SK-N-SH (cell line): ENCODE data around the gene KCNJ9. TPM values are rescaled to one million over a fixed set of nuclear protein-coding genes. Genes with fewer than 3 reads are reported as not detected.

Experiments
- CTCF ChIA-PET: fragments of 300-600, 350-600 bp; formaldehyde crosslinking; extraction: SDS; loops from one replicate; lab custom pipeline; 2021; lab: Yijun Ruan, JAX
- POLR2A ChIA-PET: fragments of 350-600 bp; sonication (Branson Sonifier 250); formaldehyde crosslinking; extraction: SDS; loops from one replicate; lab custom pipeline; 2020; ENCODE audit warnings: antibody characterized with exemption, inconsistent platforms; lab: Yijun Ruan, JAX
- DNase-seq: peaks from one replicate; pipeline ENCODE4 v3.0.0; 2012
- H2AFZ ChIP-seq: fragments of 200-600 bp; sonication (generic); 2 replicates; pipeline ENCODE4 v1.8.1; 2016; ENCODE audit warnings: antibody characterized with exemption, mild to moderate bottlenecking, low read depth
- H3F3A ChIP-seq: fragments of 200-600 bp; sonication (generic); replicated peaks from 2 replicates; pipeline ENCODE3; 2016; ENCODE audit warnings: antibody characterized with exemption, mild to moderate bottlenecking; ENCODE audit not compliant: insufficient read depth
- H3K27ac ChIP-seq, 2 experiments: fragments of 200-500 bp in 1 of 2; fragments of 200-600 bp in 1 of 2; sonication (Bioruptor generic) in 1 of 2; sonication (generic), shearing (Covaris generic) in 1 of 2; 2 replicates each; pipeline versions ENCODE4 v1.5.1 to v1.6.1; 2014 to 2016; ENCODE audit warnings: low read depth in 2 of 2, inconsistent platforms in 1 of 2, low read length in 1 of 2, mild to moderate bottlenecking in 1 of 2, mixed read lengths in 1 of 2
- H3K27me3 ChIP-seq: fragments of 200-600 bp; sonication (generic), shearing (Covaris generic); 2 replicates; pipeline ENCODE4 v1.6.1; 2016; ENCODE audit warnings: mixed run types; ENCODE audit not compliant: insufficient read depth
- H3K36me3 ChIP-seq, 2 experiments: fragments of 200-500 bp in 1 of 2; fragments of 200-600 bp in 1 of 2; sonication (Bioruptor generic) in 1 of 2; sonication (generic) in 1 of 2; replicated peaks in 1 of 2; 2 replicates each; pipeline versions ENCODE3 to v1.5.1; 2014 to 2016; ENCODE audit warnings: low read length in 1 of 2, mild to moderate bottlenecking in 1 of 2; ENCODE audit not compliant: insufficient read depth in 2 of 2, control insufficient read depth in 1 of 2
- H3K4me1 ChIP-seq, 2 experiments: fragments of 200-500 bp in 1 of 2; fragments of 200-600 bp in 1 of 2; sonication (Bioruptor generic) in 1 of 2; sonication (generic), shearing (Covaris generic) in 1 of 2; 2 replicates each; pipeline versions ENCODE4 v1.5.1 to v1.6.1; 2014 to 2016; ENCODE audit warnings: low read depth in 1 of 2, low read length in 1 of 2, mixed run types in 1 of 2; ENCODE audit not compliant: insufficient read depth in 2 of 2, control insufficient read depth in 1 of 2
- H3K4me2 ChIP-seq: fragments of 200-600 bp; sonication (generic), shearing (Covaris generic); 2 replicates; pipeline ENCODE4 v1.6.1; 2017; ENCODE audit warnings: mixed run types
- H3K4me3 ChIP-seq, 2 experiments: fragments of 200-500 bp in 1 of 2; fragments of 200-600 bp in 1 of 2; sonication (Bioruptor generic) in 1 of 2; sonication (generic), shearing (Covaris generic) in 1 of 2; 2 replicates each; pipeline versions ENCODE4 v1.5.1 to v1.8.1; 2014 to 2016; ENCODE audit warnings: low read depth in 2 of 2, inconsistent platforms in 1 of 2, low read length in 1 of 2, mild to moderate bottlenecking in 1 of 2, mixed read lengths in 1 of 2, moderate library complexity in 1 of 2
- H3K79me2 ChIP-seq: fragments of 200-600 bp; sonication (generic); 2 replicates; pipeline ENCODE4 v1.8.1; 2017; ENCODE audit warnings: mild to moderate bottlenecking; ENCODE audit not compliant: insufficient read depth
- H3K9ac ChIP-seq: fragments of 200-600 bp; sonication (generic); 2 replicates; pipeline ENCODE4 v1.6.1; 2017; ENCODE audit warnings: mixed run types
- H3K9me2 ChIP-seq: fragments of 200-600 bp; sonication (generic); 2 replicates; pipeline ENCODE4 v1.6.1; 2017; ENCODE audit warnings: mixed run types
- H3K9me3 ChIP-seq: fragments of 200-600 bp; sonication (generic); 2 replicates; pipeline ENCODE4 v1.6.1; 2017; ENCODE audit warnings: mixed run types, mild to moderate bottlenecking, moderate library complexity
- H4K20me1 ChIP-seq: fragments of 200-600 bp; sonication (generic); 2 replicates; pipeline ENCODE4 v1.6.1; 2017; ENCODE audit warnings: mild to moderate bottlenecking, mixed run types; ENCODE audit not compliant: insufficient read depth
- CHD2 ChIP-seq: fragments of 150-350 bp; IDR thresholded peaks from 2 replicates; pipeline ENCODE4 v1.6.1; 2018; ENCODE audit warnings: low read length; ENCODE audit not compliant: partially characterized antibody
- EZH2phosphoT487 ChIP-seq: fragments of 200-600 bp; sonication (generic); IDR thresholded peaks from 2 replicates; pipeline ENCODE4 v1.6.1; 2017; ENCODE audit warnings: low read depth, mixed run types, mild to moderate bottlenecking, antibody characterized with exemption, moderate library complexity, borderline replicate concordance
- FOSL2 ChIP-seq: IDR thresholded peaks from 2 replicates; pipeline ENCODE4 v1.4.0; 2012; ENCODE audit warnings: low read depth, mild to moderate bottlenecking, moderate library complexity, borderline replicate concordance
- FOXJ3 ChIP-seq: sonication (generic); formaldehyde crosslinking; IDR thresholded peaks from 2 replicates; pipeline ENCODE4 v1.5.1; 2020; ENCODE audit warnings: mild to moderate bottlenecking, missing genetic modification reagents
- GABPA ChIP-seq: IDR thresholded peaks from 2 replicates; pipeline ENCODE4 v1.4.0; 2012; ENCODE audit warnings: low read depth, mild to moderate bottlenecking
- JUND ChIP-seq: IDR thresholded peaks from 2 replicates; pipeline ENCODE4 v1.4.0; 2012
- POLR2AphosphoS5 ChIP-seq: IDR thresholded peaks from 2 replicates; pipeline ENCODE4 v1.6.1; 2012; ENCODE audit warnings: low read depth, low read length
- RFX5 ChIP-seq: IDR thresholded peaks from 2 replicates; pipeline ENCODE4 v1.6.1; 2012; ENCODE audit warnings: mild to moderate bottlenecking, improper control_type of control experiment, low read length
- YY1 ChIP-seq: IDR thresholded peaks from 2 replicates; pipeline ENCODE4 v1.4.0; 2012; ENCODE audit warnings: low read depth, mild to moderate bottlenecking
- WGBS: methylation state at CpG from one replicate; pipeline ENCODE4 v1.1.6; 2017; ENCODE audit warnings: low lambda C conversion rate; 5-methylcytosine and 5-hydroxymethylcytosine counted together
- polyA plus RNA-seq, 3 experiments: library from polyadenylated mRNA; depleted of rRNA; stranded (reverse); fragments of >200 nt; gene quantifications; 2 replicates each; pipeline ENCODE4 v1.2.3, GENCODE V29; 2012
- TF ChIP-seq, protein P1 (sequence below): IDR thresholded peaks from 2 replicates; pipeline ENCODE4 v1.4.0; 2012; ENCODE audit warnings: low read depth, borderline replicate concordance
- TF ChIP-seq, protein P2 (sequence below): fragments of 200-600 bp; sonication (generic); IDR thresholded peaks from 2 replicates; pipeline ENCODE4 v1.6.1; 2017; ENCODE audit warnings: antibody characterized with exemption, mild to moderate bottlenecking, moderate library complexity
- TF ChIP-seq, protein P3 (sequence below): IDR thresholded peaks from 2 replicates; pipeline ENCODE4 v1.4.0; 2012; ENCODE audit warnings: low read depth
- TF ChIP-seq, protein P4 (sequence below): fragments of 150-350 bp; IDR thresholded peaks from 2 replicates; pipeline ENCODE4 v1.6.1; 2016; ENCODE audit warnings: mild to moderate bottlenecking, low read depth, low read length
- TF ChIP-seq, protein P5 (sequence below): fragments of 150-350 bp; IDR thresholded peaks from 2 replicates; pipeline ENCODE4 v1.6.1; 2017; ENCODE audit warnings: antibody characterized with exemption, low read length, low read depth, borderline replicate concordance
- TF ChIP-seq, protein P6 (sequence below): IDR thresholded peaks from 2 replicates; pipeline ENCODE4; 2012
- TF ChIP-seq, protein P7 (sequence below): IDR thresholded peaks from 2 replicates; pipeline ENCODE4 v1.4.0; 2012; ENCODE audit warnings: low read depth, borderline replicate concordance

Gene KCNJ9
- polyA plus RNA-seq, 1 of the 3 experiments (the other 2 are of a cell fraction): 0.02 TPM

DNA sequence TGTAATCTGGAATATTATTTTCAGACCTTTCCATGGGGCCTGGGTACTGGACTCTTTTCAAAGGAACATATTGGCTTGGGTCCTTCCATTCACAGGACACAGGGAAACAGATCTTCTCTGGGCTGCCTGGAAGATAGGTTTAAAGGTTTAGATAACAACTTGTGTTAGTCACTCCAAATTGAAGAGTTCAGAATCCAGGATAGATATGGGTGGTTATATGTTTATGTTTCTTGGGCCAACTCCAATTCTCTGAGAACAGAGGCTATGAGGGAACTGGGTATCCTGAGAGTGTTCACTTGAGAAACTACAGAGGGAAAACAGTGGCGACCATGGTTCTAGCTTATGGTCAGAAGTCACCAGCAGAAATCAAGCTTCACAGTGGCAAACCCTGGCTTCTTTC is 40.9 kb upstream of the KCNJ9 start:
- ChIA-PET CTCF (interaction anchor here (1.0 to 5.5 kb wide), 3 partner anchors 35 to 45 kb away, joined by 4 to 22 read pairs (median 5); no protein-coding TSS in a partner anchor), POLR2A (no interaction called here)
- Histone ChIP-seq H3K4me2 (no peak overlapping the region), H3K4me3 (no peak overlapping the region), H4K20me1 (no peaks in the 10 kb centered on the region), H3K9me2 (no peaks in the 10 kb centered on the region), H3K4me1 (no peaks in the 10 kb centered on the region), H3K27ac (no peak overlapping the region), H2AFZ (no peak overlapping the region), H3K79me2 (no peaks in the 10 kb centered on the region), H3F3A (no peaks in the 10 kb centered on the region), H3K36me3 (no peaks in the 10 kb centered on the region), H3K27me3 (peaks cover 13% of the 10 kb centered on the region; the same call in 1 of the 2 replicates), H3K9me3 (no peaks in the 10 kb centered on the region), H3K9ac (no peak overlapping the region)
- TF ChIP-seq EZH2phosphoT487 (no peak), FOSL2 (no peak), YY1 (no peak), CHD2 (no peak), GABPA (no peak), JUND (no peak), RFX5 (no peak)
- TF ChIP-seq, protein P1, sequence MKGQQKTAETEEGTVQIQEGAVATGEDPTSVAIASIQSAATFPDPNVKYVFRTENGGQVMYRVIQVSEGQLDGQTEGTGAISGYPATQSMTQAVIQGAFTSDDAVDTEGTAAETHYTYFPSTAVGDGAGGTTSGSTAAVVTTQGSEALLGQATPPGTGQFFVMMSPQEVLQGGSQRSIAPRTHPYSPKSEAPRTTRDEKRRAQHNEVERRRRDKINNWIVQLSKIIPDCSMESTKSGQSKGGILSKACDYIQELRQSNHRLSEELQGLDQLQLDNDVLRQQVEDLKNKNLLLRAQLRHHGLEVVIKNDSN: no peak
- 100% methylated on average over 1 of the region's 1 CpG for WGBS
- no peak for DNase-seq

DNA sequence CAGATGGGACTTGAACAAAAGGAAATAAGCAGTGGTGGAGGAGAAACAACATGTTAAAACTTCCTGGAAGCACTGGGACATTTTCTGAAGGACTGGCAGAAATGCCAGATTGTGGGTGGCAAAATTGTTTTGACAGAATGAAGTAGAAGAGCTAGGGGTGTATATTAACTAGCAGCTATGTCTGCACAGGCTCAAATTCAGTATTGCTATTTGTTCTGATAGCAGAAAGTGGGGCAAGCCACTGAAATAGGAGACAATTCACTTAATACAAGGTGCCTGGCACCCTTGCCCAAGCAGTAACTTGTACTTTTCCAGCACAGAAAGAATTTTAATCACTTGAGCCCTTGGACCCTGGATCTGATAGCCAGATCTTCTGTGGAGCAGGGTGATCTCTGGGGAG is 37.8 kb upstream of the KCNJ9 start:
- Histone ChIP-seq H2AFZ (no peak overlapping the region), H4K20me1 (no peaks in the 10 kb centered on the region), H3K9me2 (no peaks in the 10 kb centered on the region), H3K4me1 (peaks cover 0 to 11% of the 10 kb centered on the region in 2 experiments; a peak in 2 of 4 replicates), H3K27ac (no peak overlapping the region), H3K4me2 (no peak overlapping the region), H3F3A (no peaks in the 10 kb centered on the region), H3K79me2 (no peaks in the 10 kb centered on the region), H3K27me3 (peaks cover 25% of the 10 kb centered on the region; the same call in 1 of the 2 replicates), H3K4me3 (no peak overlapping the region), H3K9ac (no peak overlapping the region), H3K9me3 (no peaks in the 10 kb centered on the region), H3K36me3 (no peaks in the 10 kb centered on the region)
- DNase-seq: no peak
- ChIA-PET POLR2A (no interaction called here), CTCF (interaction anchor here (1.6 to 7.8 kb wide), 3 partner anchors 15 to 43 kb away, joined by 3 to 163 read pairs (median 123); partner anchors contain the start of genes KCNJ10 and KCNJ9)
- TF ChIP-seq, protein P2, sequence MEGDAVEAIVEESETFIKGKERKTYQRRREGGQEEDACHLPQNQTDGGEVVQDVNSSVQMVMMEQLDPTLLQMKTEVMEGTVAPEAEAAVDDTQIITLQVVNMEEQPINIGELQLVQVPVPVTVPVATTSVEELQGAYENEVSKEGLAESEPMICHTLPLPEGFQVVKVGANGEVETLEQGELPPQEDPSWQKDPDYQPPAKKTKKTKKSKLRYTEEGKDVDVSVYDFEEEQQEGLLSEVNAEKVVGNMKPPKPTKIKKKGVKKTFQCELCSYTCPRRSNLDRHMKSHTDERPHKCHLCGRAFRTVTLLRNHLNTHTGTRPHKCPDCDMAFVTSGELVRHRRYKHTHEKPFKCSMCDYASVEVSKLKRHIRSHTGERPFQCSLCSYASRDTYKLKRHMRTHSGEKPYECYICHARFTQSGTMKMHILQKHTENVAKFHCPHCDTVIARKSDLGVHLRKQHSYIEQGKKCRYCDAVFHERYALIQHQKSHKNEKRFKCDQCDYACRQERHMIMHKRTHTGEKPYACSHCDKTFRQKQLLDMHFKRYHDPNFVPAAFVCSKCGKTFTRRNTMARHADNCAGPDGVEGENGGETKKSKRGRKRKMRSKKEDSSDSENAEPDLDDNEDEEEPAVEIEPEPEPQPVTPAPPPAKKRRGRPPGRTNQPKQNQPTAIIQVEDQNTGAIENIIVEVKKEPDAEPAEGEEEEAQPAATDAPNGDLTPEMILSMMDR: no peak
- TF ChIP-seq POLR2AphosphoS5: no peak
- TF ChIP-seq, protein P3, sequence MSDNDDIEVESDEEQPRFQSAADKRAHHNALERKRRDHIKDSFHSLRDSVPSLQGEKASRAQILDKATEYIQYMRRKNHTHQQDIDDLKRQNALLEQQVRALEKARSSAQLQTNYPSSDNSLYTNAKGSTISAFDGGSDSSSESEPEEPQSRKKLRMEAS: no peak
- TF ChIP-seq, protein P4, sequence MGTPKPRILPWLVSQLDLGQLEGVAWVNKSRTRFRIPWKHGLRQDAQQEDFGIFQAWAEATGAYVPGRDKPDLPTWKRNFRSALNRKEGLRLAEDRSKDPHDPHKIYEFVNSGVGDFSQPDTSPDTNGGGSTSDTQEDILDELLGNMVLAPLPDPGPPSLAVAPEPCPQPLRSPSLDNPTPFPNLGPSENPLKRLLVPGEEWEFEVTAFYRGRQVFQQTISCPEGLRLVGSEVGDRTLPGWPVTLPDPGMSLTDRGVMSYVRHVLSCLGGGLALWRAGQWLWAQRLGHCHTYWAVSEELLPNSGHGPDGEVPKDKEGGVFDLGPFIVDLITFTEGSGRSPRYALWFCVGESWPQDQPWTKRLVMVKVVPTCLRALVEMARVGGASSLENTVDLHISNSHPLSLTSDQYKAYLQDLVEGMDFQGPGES: no peak
- TF ChIP-seq FOXJ3 (CRISPR knock-in tag): no peak
- TF ChIP-seq, protein P5, sequence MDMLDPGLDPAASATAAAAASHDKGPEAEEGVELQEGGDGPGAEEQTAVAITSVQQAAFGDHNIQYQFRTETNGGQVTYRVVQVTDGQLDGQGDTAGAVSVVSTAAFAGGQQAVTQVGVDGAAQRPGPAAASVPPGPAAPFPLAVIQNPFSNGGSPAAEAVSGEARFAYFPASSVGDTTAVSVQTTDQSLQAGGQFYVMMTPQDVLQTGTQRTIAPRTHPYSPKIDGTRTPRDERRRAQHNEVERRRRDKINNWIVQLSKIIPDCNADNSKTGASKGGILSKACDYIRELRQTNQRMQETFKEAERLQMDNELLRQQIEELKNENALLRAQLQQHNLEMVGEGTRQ: no peak
- TF ChIP-seq, protein P6, sequence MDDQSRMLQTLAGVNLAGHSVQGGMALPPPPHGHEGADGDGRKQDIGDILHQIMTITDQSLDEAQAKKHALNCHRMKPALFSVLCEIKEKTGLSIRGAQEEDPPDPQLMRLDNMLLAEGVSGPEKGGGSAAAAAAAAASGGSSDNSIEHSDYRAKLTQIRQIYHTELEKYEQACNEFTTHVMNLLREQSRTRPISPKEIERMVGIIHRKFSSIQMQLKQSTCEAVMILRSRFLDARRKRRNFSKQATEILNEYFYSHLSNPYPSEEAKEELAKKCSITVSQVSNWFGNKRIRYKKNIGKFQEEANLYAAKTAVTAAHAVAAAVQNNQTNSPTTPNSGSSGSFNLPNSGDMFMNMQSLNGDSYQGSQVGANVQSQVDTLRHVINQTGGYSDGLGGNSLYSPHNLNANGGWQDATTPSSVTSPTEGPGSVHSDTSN: no peak
- TF ChIP-seq, protein P7, sequence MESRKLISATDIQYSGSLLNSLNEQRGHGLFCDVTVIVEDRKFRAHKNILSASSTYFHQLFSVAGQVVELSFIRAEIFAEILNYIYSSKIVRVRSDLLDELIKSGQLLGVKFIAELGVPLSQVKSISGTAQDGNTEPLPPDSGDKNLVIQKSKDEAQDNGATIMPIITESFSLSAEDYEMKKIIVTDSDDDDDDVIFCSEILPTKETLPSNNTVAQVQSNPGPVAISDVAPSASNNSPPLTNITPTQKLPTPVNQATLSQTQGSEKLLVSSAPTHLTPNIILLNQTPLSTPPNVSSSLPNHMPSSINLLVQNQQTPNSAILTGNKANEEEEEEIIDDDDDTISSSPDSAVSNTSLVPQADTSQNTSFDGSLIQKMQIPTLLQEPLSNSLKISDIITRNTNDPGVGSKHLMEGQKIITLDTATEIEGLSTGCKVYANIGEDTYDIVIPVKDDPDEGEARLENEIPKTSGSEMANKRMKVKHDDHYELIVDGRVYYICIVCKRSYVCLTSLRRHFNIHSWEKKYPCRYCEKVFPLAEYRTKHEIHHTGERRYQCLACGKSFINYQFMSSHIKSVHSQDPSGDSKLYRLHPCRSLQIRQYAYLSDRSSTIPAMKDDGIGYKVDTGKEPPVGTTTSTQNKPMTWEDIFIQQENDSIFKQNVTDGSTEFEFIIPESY: no peak
